Spleen (tissue), 11 donors: ENCODE measurements around the gene GPR27. TPM values are rescaled to one million over a fixed set of nuclear protein-coding genes. Genes with fewer than 3 reads are reported as not detected.

ENCODE experiments used
- DNase-seq: peaks from one replicate; pipeline ENCODE4 v3.0.0-alpha.2; 2020
- H3K27ac ChIP-seq, 8 donors: fragments of 200-600 bp; sonication (generic) in 7 of 8; 1 replicate in 4 of 8; 2 replicates in 4 of 8; pipeline versions ENCODE4 v1.5.0 to v1.8.0; 2016 to 2021; ENCODE audit warnings: inconsistent platforms in 4 of 8, mild to moderate bottlenecking in 4 of 8, moderate library complexity in 1 of 8
- H3K27me3 ChIP-seq, 7 donors: fragments of 200-600 bp; sonication (generic) in 6 of 7; replicated peaks in 1 of 7; 1 replicate in 4 of 7; 2 replicates in 3 of 7; pipeline versions ENCODE4 v1.5.0 to v1.8.0; 2016 to 2021; ENCODE audit warnings: inconsistent platforms in 3 of 7, mild to moderate bottlenecking in 1 of 7
- H3K36me3 ChIP-seq, 6 donors: fragments of 200-600 bp; sonication (generic) in 5 of 6; 1 replicate in 4 of 6; 2 replicates in 2 of 6; pipeline versions ENCODE4 v1.5.0 to v1.8.0; 2016 to 2021; ENCODE audit warnings: inconsistent platforms in 2 of 6
- H3K4me1 ChIP-seq, 6 donors: fragments of 200-600 bp; sonication (generic) in 5 of 6; 1 replicate in 3 of 6; 2 replicates in 3 of 6; pipeline versions ENCODE4 v1.5.0 to v1.8.0; 2016 to 2021; ENCODE audit warnings: inconsistent platforms in 3 of 6
- H3K4me3 ChIP-seq, 8 donors: fragments of 200-600 bp; sonication (generic) in 7 of 8; 1 replicate in 4 of 8; 2 replicates in 4 of 8; pipeline versions ENCODE4 v1.5.0 to v1.8.0; 2016 to 2021; ENCODE audit warnings: inconsistent platforms in 4 of 8, mild to moderate bottlenecking in 4 of 8, moderate library complexity in 2 of 8
- H3K9me3 ChIP-seq, 8 donors: fragments of 200-600 bp; sonication (generic) in 7 of 8; 1 replicate in 4 of 8; 2 replicates in 4 of 8; pipeline versions ENCODE4 v1.5.0 to v1.8.0; 2016 to 2021; ENCODE audit warnings: inconsistent platforms in 4 of 8
- CTCF ChIP-seq, 11 experiments: fragments of 200-600 bp in 7 of 11; fragments of 450-650 bp in 4 of 11; sonication (generic) in 4 of 11; IDR thresholded peaks in 8 of 11; conservative IDR thresholded peaks in 3 of 11; 1 replicate in 7 of 11; 2 replicates in 4 of 11; pipeline versions ENCODE4 v1.4.0 to v1.8.0; 2016 to 2021; ENCODE audit warnings: antibody characterized with exemption in 11 of 11, inconsistent platforms in 4 of 11, mild to moderate bottlenecking in 1 of 11
- POLR2A ChIP-seq, 3 donors: fragments of 450-650 bp; IDR thresholded peaks; one replicate each; pipeline ENCODE4 v1.5.1; 2017; ENCODE audit warnings: antibody characterized with exemption in 3 of 3, mild to moderate bottlenecking in 1 of 3
- POLR2AphosphoS5 ChIP-seq, 3 donors: sonication (generic); formaldehyde crosslinking; IDR thresholded peaks; one replicate each; pipeline ENCODE4 v1.5.1; 2017; ENCODE audit warnings: antibody characterized with exemption in 3 of 3
- WGBS, 5 donors: extraction: QIAGEN DNeasy Blood & Tissue Kit in 3 of 5; methylation state at CpG; one replicate each; pipeline versions ENCODE4 v1.1.5 to v1.1.7; 2013 to 2018; 5-methylcytosine and 5-hydroxymethylcytosine counted together
- intact Hi-C: fragments of 100-400 bp; cut with DNase I; formaldehyde crosslinking; loops from one replicate; pipeline ENCODE4 v1.15.0; 2023; ENCODE audit warnings: low total_unique reads
- polyA plus RNA-seq, 3 donors: library from polyadenylated mRNA; stranded (reverse); fragments of 200-250 nt; gene quantifications; one replicate each; pipeline ENCODE4 v1.2.1, GENCODE V29; 2013
- total RNA-seq, 7 donors: library from RNA; depleted of rRNA in 3 of 7; stranded (reverse); fragments of >200 nt in 3 of 7; fragmentation: NEBNext Ultra II Directional in 4 of 7; extraction: Animal tissue kit (Norgen Biotek cat#: 25700) in 4 of 7; gene quantifications; one replicate each; pipeline versions ENCODE4 v1.1.0 to v1.2.1, GENCODE V29; 2016 to 2021
- donor health status: healthy with polysubstance abuse.
- donor health status: DM: no; HTN: no; CAD: no; lungs with moderate emphysema.
- donor health status: DM: no; HTN: no; CAD: no.
- donor health status: Bipolar disorder and iron deficiency.
- donor health status: healthy.
- donor health status: DM: no; HTN: no; CAD: no.
- donor health status: DM: yes; HTN: yes; CAD: no.

The GPR27 gene
- total and polyA plus RNA-seq, 10 donors, result 0.37 to 15.3 (median 6.6) TPM

DNA sequence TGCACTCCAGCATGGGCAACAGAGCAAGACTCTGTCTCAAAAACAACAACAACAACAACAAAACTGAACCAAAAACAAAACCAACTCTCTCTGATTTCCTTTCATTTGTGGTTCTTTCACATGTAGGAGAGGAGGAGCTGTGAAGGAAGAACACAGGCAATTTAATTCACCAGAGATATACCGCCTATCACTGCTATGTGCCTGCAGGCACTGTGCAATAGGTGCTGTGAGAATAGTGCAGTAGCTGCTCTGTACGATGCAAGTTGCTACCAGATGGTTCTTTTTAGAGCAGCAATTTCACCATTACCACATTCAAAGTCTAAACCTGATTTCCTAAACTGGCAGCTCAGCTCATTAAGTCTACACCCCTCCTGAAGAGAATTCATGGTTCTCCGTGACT, 42.6 kb downstream of the GPR27 start:
- H3K4me1 ChIP-seq, result no peaks in the 10 kb centered on the region
- TF ChIP-seq POLR2AphosphoS5 (IDR thresholded peaks at IDR 0.05), result no peak
- TF ChIP-seq CTCF (IDR thresholded peaks at IDR 0.05 in 8 of 11, conservative IDR thresholded peaks at IDR 0.05 in 3 of 11), result no peak
- H3K27me3 ChIP-seq, result peaks cover 0 to 24% (median 0%) of the 10 kb centered on the region in 7 donors
- H3K9me3 ChIP-seq, result no peaks in the 10 kb centered on the region
- H3K4me3 ChIP-seq, result no peak overlapping the region
- intact Hi-C loops, result no loop called here
- no peaks in the 10 kb centered on the region for H3K36me3 ChIP-seq
- no peak for DNase-seq
- no peak overlapping the region for H3K27ac ChIP-seq
- whole genome bisulfite sequencing, 5 donors, result 83 to 92% (median 87%) methylated on average over 3 of the region's 3 CpGs

- Histone ChIP-seq H3K9me3 (no peaks in the 10 kb centered on the region), H3K27ac (no peak overlapping the region), H3K36me3 (no peaks in the 10 kb centered on the region), H3K4me3 (no peak overlapping the region), H3K27me3 (peaks cover 0 to 36% (median 0%) of the 10 kb centered on the region in 7 donors), H3K4me1 (no peaks in the 10 kb centered on the region)
- no peak for TF ChIP-seq POLR2AphosphoS5 (IDR thresholded peaks at IDR 0.05)
- TF ChIP-seq CTCF (IDR thresholded peaks at IDR 0.05 in 8 of 11, conservative IDR thresholded peaks at IDR 0.05 in 3 of 11), result no peak
- TF ChIP-seq POLR2A (IDR thresholded peaks at IDR 0.05), result no peak
- intact Hi-C loops, result no loop called here
- 80 to 90% (median 82%) methylated on average over 6 to 7 of the region's 7 CpGs for WGBS, 5 donors
- no peak for DNase-seq
Observed at GRCh38 chr3:71797455-71797854, 43.8 kb downstream of the GPR27 start.

- Histone ChIP-seq H3K4me3 (no peak overlapping the region), H3K9me3 (no peaks in the 10 kb centered on the region), H3K27me3 (peaks cover 0 to 48% (median 0%) of the 10 kb centered on the region in 7 donors), H3K36me3 (no peaks in the 10 kb centered on the region), H3K4me1 (no peaks in the 10 kb centered on the region), H3K27ac (no peak overlapping the region)
- no peak for DNase-seq
- no peak for TF ChIP-seq POLR2A (IDR thresholded peaks at IDR 0.05)
- TF ChIP-seq CTCF (IDR thresholded peaks at IDR 0.05 in 8 of 11, conservative IDR thresholded peaks at IDR 0.05 in 3 of 11), result no peak
- no peak for TF ChIP-seq POLR2AphosphoS5 (IDR thresholded peaks at IDR 0.05)
- intact Hi-C loops, result no loop called here
- WGBS, 5 donors, result 61 to 75% (median 67%) methylated on average over 3 of the region's 3 CpGs
Observed at GRCh38 chr3:71800023-71800422, 46.4 kb downstream of the GPR27 start.

DNA sequence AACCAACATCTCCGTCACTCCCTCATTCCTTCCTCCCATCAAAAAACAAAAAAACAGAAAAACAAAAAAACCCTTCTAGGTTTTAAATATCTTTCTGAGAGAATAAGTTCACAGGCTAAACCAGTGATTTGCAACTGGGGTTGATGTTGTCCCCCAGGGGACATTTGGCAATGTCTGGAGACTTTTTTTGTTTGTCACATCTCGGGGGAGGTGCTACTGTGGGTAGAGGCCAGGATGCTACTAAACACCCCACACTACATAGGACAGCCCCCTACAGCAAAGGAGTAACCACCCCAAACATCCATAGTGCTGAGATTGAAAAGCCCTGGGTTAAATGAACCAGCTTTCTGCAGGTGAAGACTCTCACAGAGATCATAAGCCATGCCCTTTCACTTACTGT, 48.3 kb downstream of the GPR27 start:
- Histone ChIP-seq H3K9me3 (no peaks in the 10 kb centered on the region), H3K4me3 (no peak overlapping the region), H3K27ac (no peak overlapping the region), H3K27me3 (peaks cover 0 to 49% (median 0%) of the 10 kb centered on the region in 7 donors), H3K4me1 (peaks cover 0 to 7% (median 0%) of the 10 kb centered on the region in 6 donors), H3K36me3 (no peaks in the 10 kb centered on the region)
- TF ChIP-seq POLR2AphosphoS5 (IDR thresholded peaks at IDR 0.05) (no peak), POLR2A (IDR thresholded peaks at IDR 0.05) (no peak), CTCF (IDR thresholded peaks at IDR 0.05 in 8 of 11, conservative IDR thresholded peaks at IDR 0.05 in 3 of 11) (no peak)
- no peak for DNase-seq
- intact Hi-C loops, result no loop called here
- WGBS, 5 donors, result 72 to 82% (median 78%) methylated on average over 2 of the region's 2 CpGs
